Lower leg skin (tissue), 3 donors: ENCODE data around the gene LYRM4.

Source experiments
- CTCF ChIP-seq, 3 donors: fragments of 450-650 bp; IDR thresholded peaks; one replicate each; pipeline ENCODE4 v1.5.1; 2016; ENCODE audit warnings: antibody characterized with exemption in 3 of 3, mild to moderate bottlenecking in 3 of 3, moderate library complexity in 2 of 3
- POLR2A ChIP-seq, 2 donors: fragments of 450-650 bp; IDR thresholded peaks; one replicate each; pipeline ENCODE4 v1.6.1; 2016 to 2017; ENCODE audit warnings: antibody characterized with exemption in 2 of 2, mild to moderate bottlenecking in 1 of 2, moderate library complexity in 1 of 2

DNA sequence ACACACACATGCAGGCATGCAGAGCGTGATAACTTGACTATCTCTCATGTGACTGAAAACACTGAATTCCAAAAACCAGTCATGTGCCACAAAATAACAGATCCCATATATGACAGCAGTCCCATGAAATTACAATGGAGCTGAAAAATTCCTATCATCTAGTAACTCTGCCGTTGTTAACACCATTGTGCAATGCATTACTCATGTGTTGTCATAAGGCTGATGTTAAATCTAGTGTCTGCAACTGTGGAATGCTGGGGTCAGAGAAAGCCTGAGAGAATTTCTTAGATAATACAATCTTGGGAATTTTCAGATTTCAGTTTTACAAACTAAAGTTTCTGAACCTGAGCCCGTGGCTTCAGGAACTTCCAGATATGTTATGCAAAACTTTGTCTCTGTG lies 70.2 kb downstream of the LYRM4 start:
- TF ChIP-seq CTCF (IDR thresholded peaks at IDR 0.05) (no peak), POLR2A (IDR thresholded peaks at IDR 0.05) (no peak)
